Nephron (organoid): Measurements from ENCODE around the gene DUSP28.

ENCODE experiments used
- H3K27ac Mint-ChIP-seq, 3 experiments: 2 replicates each; pipeline ENCODE4 v1.8.0; 2020; ENCODE audit warnings: mixed read lengths in 3 of 3, mild to moderate bottlenecking in 2 of 3, moderate library complexity in 1 of 3
- H3K27me3 Mint-ChIP-seq: 2 replicates; pipeline ENCODE4 v1.8.0; 2021; ENCODE audit warnings: low read depth, mild to moderate bottlenecking, moderate library complexity, mixed read lengths
- H3K36me3 Mint-ChIP-seq: 2 replicates; pipeline ENCODE4 v1.8.0; 2020; ENCODE audit warnings: low read depth, mixed read lengths
- H3K4me1 Mint-ChIP-seq: 2 replicates; pipeline ENCODE4 v1.8.0; 2020; ENCODE audit warnings: mixed read lengths
- H3K4me3 Mint-ChIP-seq, 3 experiments: 2 replicates each; pipeline ENCODE4 v1.8.0; 2020; ENCODE audit warnings: mild to moderate bottlenecking in 3 of 3, mixed read lengths in 3 of 3, moderate library complexity in 2 of 3
- H3K9me3 Mint-ChIP-seq: 2 replicates; pipeline ENCODE4 v1.8.0; 2020; ENCODE audit warnings: mixed read lengths
- CTCF ChIP-seq, 3 experiments: fragments of 200-600 bp; sonication (generic); IDR thresholded peaks; one replicate each; pipeline ENCODE4 v1.5.0; 2021; ENCODE audit warnings: antibody characterized with exemption in 3 of 3; ENCODE audit not compliant: unreplicated experiment in 3 of 3

Gene DUSP28

GRCh38 chr2:240525802-240526201 is 34.4 kb upstream of the DUSP28 start:
- Mint-ChIP-seq H3K27me3 (no peaks in the 10 kb centered on the region), H3K4me1 (peaks cover under 1% of the 10 kb centered on the region), H3K27ac (no peak overlapping the region), H3K36me3 (peaks cover 84% of the 10 kb centered on the region), H3K9me3 (peaks cover 55% of the 10 kb centered on the region), H3K4me3 (no peak overlapping the region)
- no peak for TF ChIP-seq CTCF (IDR thresholded peaks at IDR 0.05; ENCODE audit: unreplicated experiment in 3 of 3)

DNA sequence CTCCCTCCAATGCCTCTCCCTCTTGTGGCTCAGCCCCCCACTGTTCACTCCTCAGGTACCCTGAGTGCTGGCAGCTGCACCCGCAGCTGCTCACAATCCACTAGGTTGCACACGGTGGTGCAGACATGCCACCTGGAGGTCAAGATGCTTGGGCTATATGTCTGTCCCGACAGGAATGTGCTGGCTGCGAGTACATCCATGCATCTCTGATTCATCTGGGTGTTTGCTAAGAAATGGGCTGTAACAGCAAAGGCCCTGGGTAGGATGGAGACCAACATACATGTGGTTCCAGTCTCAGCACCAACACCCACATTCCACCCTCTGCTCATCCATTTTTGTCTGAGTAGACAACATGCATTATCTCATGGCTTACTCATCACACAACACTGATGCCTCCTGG is 33.6 kb upstream of the DUSP28 start:
- no peak overlapping the region for H3K27ac Mint-ChIP-seq
- no peak overlapping the region for H3K4me3 Mint-ChIP-seq
- no peaks in the 10 kb centered on the region for H3K4me1 Mint-ChIP-seq
- no peaks in the 10 kb centered on the region for H3K27me3 Mint-ChIP-seq
- no peak for TF ChIP-seq CTCF (IDR thresholded peaks at IDR 0.05; ENCODE audit: unreplicated experiment in 3 of 3)
- H3K36me3 Mint-ChIP-seq = peaks cover 89% of the 10 kb centered on the region
- H3K9me3 Mint-ChIP-seq = peaks cover 62% of the 10 kb centered on the region

- Mint-ChIP-seq H3K4me3 (no peak overlapping the region), H3K9me3 (peaks cover 68% of the 10 kb centered on the region), H3K4me1 (no peaks in the 10 kb centered on the region), H3K36me3 (peaks cover 89% of the 10 kb centered on the region), H3K27me3 (no peaks in the 10 kb centered on the region), H3K27ac (no peak overlapping the region)
- TF ChIP-seq CTCF (IDR thresholded peaks at IDR 0.05; ENCODE audit: unreplicated experiment in 3 of 3) = no peak
These were observed 32.9 kb upstream of the DUSP28 start for GRCh38 chr2:240527153-240527750.

GRCh38 chr2:240528406-240529040 is 31.6 kb upstream of the DUSP28 start:
- Mint-ChIP-seq H3K9me3 (peaks cover 65% of the 10 kb centered on the region), H3K27ac (no peak overlapping the region), H3K27me3 (no peaks in the 10 kb centered on the region), H3K4me3 (no peak overlapping the region), H3K36me3 (peaks cover 90% of the 10 kb centered on the region), H3K4me1 (no peaks in the 10 kb centered on the region)
- no peak for TF ChIP-seq CTCF (IDR thresholded peaks at IDR 0.05; ENCODE audit: unreplicated experiment in 3 of 3)

DNA sequence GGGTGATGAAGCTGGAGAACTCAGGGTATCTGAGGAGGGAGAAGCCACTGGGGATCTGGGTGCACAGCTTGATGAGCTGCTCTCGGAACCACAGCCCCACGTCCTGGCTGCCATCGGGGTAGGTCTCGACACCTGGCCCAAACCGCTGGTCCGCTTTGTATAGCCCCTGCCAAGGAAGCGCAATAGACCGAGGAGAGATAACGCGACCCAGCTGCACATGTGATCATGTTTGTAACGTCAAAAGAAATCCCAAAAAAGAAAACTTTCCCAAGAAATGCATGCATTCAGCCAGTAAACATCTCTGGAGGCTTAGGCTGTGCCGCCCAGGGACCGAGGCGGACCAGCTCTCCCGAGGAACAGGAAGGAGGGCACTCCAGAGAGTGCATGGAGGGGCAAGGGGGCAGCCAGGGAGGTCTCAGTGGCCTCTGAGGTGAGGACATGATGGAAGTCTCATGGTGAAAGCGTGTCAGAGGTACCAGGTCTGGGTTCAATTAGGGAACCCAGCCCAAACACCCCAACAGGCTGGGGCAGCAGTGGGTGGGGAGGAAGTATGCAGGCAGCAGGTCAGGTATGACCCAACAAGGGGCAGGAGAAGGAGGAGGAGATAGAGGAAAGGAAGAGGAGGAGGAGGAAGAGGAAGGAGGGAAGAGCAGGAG is 30.7 kb upstream of the DUSP28 start:
- Mint-ChIP-seq H3K36me3 (peaks cover 89% of the 10 kb centered on the region), H3K27me3 (no peaks in the 10 kb centered on the region), H3K9me3 (peaks cover 64% of the 10 kb centered on the region), H3K27ac (no peak overlapping the region), H3K4me3 (no peak overlapping the region), H3K4me1 (no peaks in the 10 kb centered on the region)
- TF ChIP-seq CTCF (IDR thresholded peaks at IDR 0.05; ENCODE audit: unreplicated experiment in 3 of 3) = no peak
